Endodermal cell (in vitro differentiated cells): ENCODE measurements around the gene PRXL2B. TPM values are rescaled to one million over a fixed set of nuclear protein-coding genes. Genes with fewer than 3 reads are reported as not detected.

Source experiments
- DNase-seq: peaks from one replicate; pipeline ENCODE4 v3.0.0-alpha.2; 2017
- H3K27ac ChIP-seq: 2 replicates; pipeline ENCODE4 v1.5.1; 2013; ENCODE audit warnings: mild to moderate bottlenecking, low read depth, low read length, moderate library complexity
- H3K27me3 ChIP-seq: 2 replicates; pipeline ENCODE4 v1.6.1; 2013; ENCODE audit warnings: mild to moderate bottlenecking, low read length, moderate library complexity; ENCODE audit not compliant: insufficient read depth, control insufficient read depth, poor library complexity, severe bottlenecking
- H3K36me3 ChIP-seq: 2 replicates; pipeline ENCODE4 v1.7.0; 2013; ENCODE audit warnings: mild to moderate bottlenecking, low read length, moderate library complexity; ENCODE audit not compliant: control insufficient read depth, insufficient read depth
- H3K4me1 ChIP-seq: one replicate; pipeline ENCODE4 v1.7.0; 2013; ENCODE audit warnings: low read length; ENCODE audit not compliant: control insufficient read depth, insufficient read depth
- H3K4me3 ChIP-seq: 2 replicates; pipeline ENCODE4 v1.5.1; 2013; ENCODE audit warnings: mild to moderate bottlenecking, low read length, moderate library complexity
- H3K9ac ChIP-seq: 2 replicates; pipeline ENCODE4 v1.6.1; 2013; ENCODE audit warnings: mild to moderate bottlenecking, low read length, moderate library complexity; ENCODE audit not compliant: poor library complexity, severe bottlenecking; ENCODE audit errors: extremely low read depth
- H3K9me3 ChIP-seq: 2 replicates; pipeline ENCODE4 v1.6.1; 2013; ENCODE audit warnings: mild to moderate bottlenecking, low read length, moderate library complexity; ENCODE audit not compliant: control insufficient read depth
- H3K27ac Mint-ChIP-seq: 2 replicates; pipeline ENCODE4 v1.8.0; 2020; ENCODE audit warnings: mixed read lengths
- H3K27me3 Mint-ChIP-seq: 2 replicates; pipeline ENCODE4 v1.8.0; 2021; ENCODE audit warnings: mild to moderate bottlenecking, mixed read lengths; ENCODE audit not compliant: insufficient read depth
- H3K36me3 Mint-ChIP-seq: 2 replicates; pipeline ENCODE4 v1.8.0; 2020; ENCODE audit warnings: low read depth, mixed read lengths
- H3K4me1 Mint-ChIP-seq: 2 replicates; pipeline ENCODE4 v1.8.0; 2020; ENCODE audit warnings: mixed read lengths
- H3K4me3 Mint-ChIP-seq: 2 replicates; pipeline ENCODE4 v1.8.0; 2020; ENCODE audit warnings: mild to moderate bottlenecking, moderate library complexity, mixed read lengths
- H3K9me3 Mint-ChIP-seq: 2 replicates; pipeline ENCODE4 v1.8.0; 2020; ENCODE audit warnings: mild to moderate bottlenecking, mixed read lengths
- WGBS, 2 experiments: methylation state at CpG; one replicate each; pipeline versions ENCODE4 v1.1.5 to v1.1.7; 2013; ENCODE audit warnings: missing lambda C conversion rate in 2 of 2, mixed read lengths in 1 of 2; ENCODE audit not compliant: insufficient coverage in 1 of 2, insufficient read length in 1 of 2; 5-methylcytosine and 5-hydroxymethylcytosine counted together
- total RNA-seq, 2 donors: library from RNA; stranded (reverse); fragmentation: NEBNext Ultra II Directional in 1 of 2; extraction: Animal tissue kit (Norgen Biotek cat#: 25700) in 1 of 2; gene quantifications; 2 replicates in 1 of 2; 3 replicates in 1 of 2; pipeline ENCODE4 v1.2.1, GENCODE V29; 2021
- TF ChIP-seq, protein P1 (sequence below): fragments of 200-600 bp; sonication (generic); conservative IDR thresholded peaks from 2 replicates; pipeline ENCODE4 v1.5.0; 2021; ENCODE audit warnings: antibody characterized with exemption, mild to moderate bottlenecking

Gene PRXL2B
- total RNA-seq, 2 donors from 2014 or later, result 33.4 to 34.4 TPM

DNA sequence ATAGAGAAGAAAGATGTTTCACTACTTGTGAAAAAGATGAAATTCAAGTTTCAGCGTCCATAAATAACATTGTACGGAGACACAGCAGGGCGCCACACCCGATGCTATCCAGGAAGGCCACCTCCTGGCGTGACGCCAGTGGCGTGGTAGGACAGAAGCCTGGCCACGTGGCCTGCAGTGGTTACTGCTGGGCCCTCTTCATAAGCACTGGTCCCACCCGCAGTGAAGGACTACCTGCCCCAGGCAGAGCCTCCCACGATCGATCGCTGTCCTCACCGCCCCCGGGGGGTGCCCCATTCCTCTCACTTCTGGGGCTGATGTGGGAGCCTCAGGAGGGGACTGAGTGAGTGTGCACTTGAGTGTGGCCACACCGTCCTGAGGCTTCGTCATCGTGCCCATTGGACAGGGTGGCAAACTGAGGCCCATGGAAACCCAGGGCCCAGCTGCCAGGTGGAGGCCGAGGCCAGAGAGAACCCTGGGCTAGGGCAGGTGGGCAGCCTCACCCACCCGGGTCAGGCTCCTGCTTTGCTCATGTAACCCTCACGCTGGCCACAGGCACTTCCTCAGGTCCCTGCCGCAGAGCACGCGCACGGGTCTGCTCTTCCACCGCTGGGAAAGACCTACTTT lies 44.8 kb upstream of the PRXL2B start:
- no peaks in the 10 kb centered on the region for H3K9me3 Mint-ChIP-seq
- Histone ChIP-seq H3K4me1 (no peaks in the 10 kb centered on the region), H3K27me3 (peaks cover 23% of the 10 kb centered on the region), H3K36me3 (no peaks in the 10 kb centered on the region), H3K4me3 (no peak overlapping the region), H3K9ac (no peak overlapping the region), H3K27ac (no peak overlapping the region), H3K9me3 (no peaks in the 10 kb centered on the region)
- peaks cover 34% of the 10 kb centered on the region for H3K27me3 Mint-ChIP-seq
- H3K4me3 Mint-ChIP-seq, result no peak overlapping the region
- no peak overlapping the region for H3K27ac Mint-ChIP-seq
- TF ChIP-seq, protein P1, sequence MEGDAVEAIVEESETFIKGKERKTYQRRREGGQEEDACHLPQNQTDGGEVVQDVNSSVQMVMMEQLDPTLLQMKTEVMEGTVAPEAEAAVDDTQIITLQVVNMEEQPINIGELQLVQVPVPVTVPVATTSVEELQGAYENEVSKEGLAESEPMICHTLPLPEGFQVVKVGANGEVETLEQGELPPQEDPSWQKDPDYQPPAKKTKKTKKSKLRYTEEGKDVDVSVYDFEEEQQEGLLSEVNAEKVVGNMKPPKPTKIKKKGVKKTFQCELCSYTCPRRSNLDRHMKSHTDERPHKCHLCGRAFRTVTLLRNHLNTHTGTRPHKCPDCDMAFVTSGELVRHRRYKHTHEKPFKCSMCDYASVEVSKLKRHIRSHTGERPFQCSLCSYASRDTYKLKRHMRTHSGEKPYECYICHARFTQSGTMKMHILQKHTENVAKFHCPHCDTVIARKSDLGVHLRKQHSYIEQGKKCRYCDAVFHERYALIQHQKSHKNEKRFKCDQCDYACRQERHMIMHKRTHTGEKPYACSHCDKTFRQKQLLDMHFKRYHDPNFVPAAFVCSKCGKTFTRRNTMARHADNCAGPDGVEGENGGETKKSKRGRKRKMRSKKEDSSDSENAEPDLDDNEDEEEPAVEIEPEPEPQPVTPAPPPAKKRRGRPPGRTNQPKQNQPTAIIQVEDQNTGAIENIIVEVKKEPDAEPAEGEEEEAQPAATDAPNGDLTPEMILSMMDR, result no peak
- no peaks in the 10 kb centered on the region for H3K4me1 Mint-ChIP-seq
- 93 to 95% methylated on average over 22 to 25 of the region's 25 CpGs for WGBS, 2 experiments
- H3K36me3 Mint-ChIP-seq, result no peaks in the 10 kb centered on the region
- no peak for DNase-seq

- no peak for DNase-seq
- no peak overlapping the region for H3K4me3 Mint-ChIP-seq
- Histone ChIP-seq H3K4me1 (no peaks in the 10 kb centered on the region), H3K27ac (peak overlapping the region; percentile 94), H3K27me3 (peaks cover 23% of the 10 kb centered on the region), H3K9me3 (no peaks in the 10 kb centered on the region), H3K9ac (no peak overlapping the region), H3K4me3 (no peak overlapping the region), H3K36me3 (no peaks in the 10 kb centered on the region)
- no peaks in the 10 kb centered on the region for H3K9me3 Mint-ChIP-seq
- no peaks in the 10 kb centered on the region for H3K36me3 Mint-ChIP-seq
- WGBS, 2 experiments, result 88 to 90% methylated on average over 10 to 11 of the region's 11 CpGs
- H3K4me1 Mint-ChIP-seq, result no peaks in the 10 kb centered on the region
- no peak overlapping the region for H3K27ac Mint-ChIP-seq
- peaks cover 29% of the 10 kb centered on the region for H3K27me3 Mint-ChIP-seq
- TF ChIP-seq, protein P1, result no peak
Observed at GRCh38 chr1:2542246-2542915, 44.2 kb upstream of the PRXL2B start.

DNA sequence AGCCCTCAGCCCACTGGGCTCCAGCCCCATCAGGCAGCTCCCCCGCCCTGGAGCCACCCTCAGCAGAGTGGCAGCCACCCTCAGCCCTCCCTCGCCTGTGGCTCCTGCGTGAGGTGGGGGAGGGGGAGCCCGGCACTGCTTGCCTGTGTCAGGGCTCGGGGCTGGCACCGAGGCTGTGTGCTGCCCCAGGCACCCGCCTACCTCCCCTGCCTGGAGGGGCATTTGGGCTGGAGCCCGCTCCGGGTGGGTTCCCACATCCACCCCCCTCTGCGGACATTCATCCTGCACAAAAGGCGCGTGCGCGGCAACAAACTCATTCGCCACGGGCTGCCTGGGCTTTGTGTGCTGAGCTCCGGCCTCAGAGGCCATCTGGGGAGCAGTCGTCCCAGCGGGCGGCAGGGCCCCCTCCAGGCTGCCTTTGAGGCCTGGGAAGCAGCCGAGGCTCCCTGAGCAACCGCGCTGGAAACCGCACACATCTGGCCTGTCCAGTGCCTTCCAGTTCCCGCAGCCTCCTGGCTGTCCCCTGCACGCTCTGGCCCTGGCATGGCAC lies 43.0 kb upstream of the PRXL2B start:
- Mint-ChIP-seq H3K36me3 (no peaks in the 10 kb centered on the region), H3K4me3 (no peak overlapping the region), H3K27me3 (peaks cover 20% of the 10 kb centered on the region), H3K27ac (no peak overlapping the region), H3K4me1 (no peaks in the 10 kb centered on the region), H3K9me3 (no peaks in the 10 kb centered on the region)
- no peaks in the 10 kb centered on the region for H3K36me3 ChIP-seq
- TF ChIP-seq, protein P1, result no peak
- no peak overlapping the region for H3K4me3 ChIP-seq
- no peaks in the 10 kb centered on the region for H3K9me3 ChIP-seq
- H3K27ac ChIP-seq, result peak overlapping the region; percentile 94
- peaks cover 13% of the 10 kb centered on the region for H3K27me3 ChIP-seq
- no peak for DNase-seq
- WGBS, 2 experiments, result 57 to 63% methylated on average over 6 to 26 of the region's 26 CpGs
- H3K4me1 ChIP-seq, result no peaks in the 10 kb centered on the region
- no peak overlapping the region for H3K9ac ChIP-seq
